CD14-positive monocyte (primary cell): Measurements from ENCODE around the gene PKP2. TPM values are rescaled to one million over a fixed set of nuclear protein-coding genes. Genes with fewer than 3 reads are reported as not detected.

ENCODE experiments used
- DNase-seq, 3 donors: peaks; one replicate each; pipeline ENCODE4 v3.0.0-alpha.2; 2011 to 2022
- H2AFZ ChIP-seq: 2 replicates; pipeline ENCODE4 v1.6.0; 2012; ENCODE audit warnings: mild to moderate bottlenecking, low read depth, low read length, inconsistent platforms; ENCODE audit not compliant: insufficient read depth, poor library complexity, severe bottlenecking
- H3K27ac ChIP-seq, 2 donors: 1 replicate in 1 of 2; 2 replicates in 1 of 2; pipeline ENCODE4 v1.5.1; 2012 to 2013; ENCODE audit warnings: low read length in 2 of 2, control low read depth in 1 of 2, inconsistent platforms in 1 of 2, low read depth in 1 of 2, mild to moderate bottlenecking in 1 of 2
- H3K27me3 ChIP-seq, 2 donors: one replicate each; pipeline versions ENCODE4 v1.6.0 to v1.6.1; 2011 to 2013; ENCODE audit warnings: low read length in 2 of 2; ENCODE audit not compliant: control insufficient read depth in 2 of 2, insufficient read depth in 2 of 2
- H3K36me3 ChIP-seq, 2 donors: replicated peaks in 1 of 2; 1 replicate in 1 of 2; 2 replicates in 1 of 2; pipeline versions ENCODE4 v1.5.1 to v1.6.1; 2012 to 2013; ENCODE audit warnings: low read length in 2 of 2, control low read depth in 1 of 2, inconsistent platforms in 1 of 2, mild to moderate bottlenecking in 1 of 2; ENCODE audit not compliant: insufficient read depth in 2 of 2, control insufficient read depth in 1 of 2
- H3K4me1 ChIP-seq, 2 donors: 1 replicate in 1 of 2; 2 replicates in 1 of 2; pipeline versions ENCODE4 v1.5.1 to v1.6.1; 2012 to 2013; ENCODE audit warnings: low read length in 2 of 2, control low read depth in 1 of 2, inconsistent platforms in 1 of 2, mild to moderate bottlenecking in 1 of 2, moderate library complexity in 1 of 2; ENCODE audit not compliant: insufficient read depth in 2 of 2, control insufficient read depth in 1 of 2
- H3K4me2 ChIP-seq: replicated peaks from 2 replicates; pipeline ENCODE3; 2012; ENCODE audit warnings: low read length, moderate library complexity, mild to moderate bottlenecking; ENCODE audit not compliant: poor library complexity, severe bottlenecking; ENCODE audit errors: extremely low read depth
- H3K4me3 ChIP-seq, 3 experiments: fragments of 200-600 bp in 1 of 3; sonication (generic) in 1 of 3; replicated peaks in 1 of 3; 1 replicate in 2 of 3; 2 replicates in 1 of 3; pipeline ENCODE4 v1.5.1; 2011 to 2013; ENCODE audit warnings: low read length in 3 of 3, mild to moderate bottlenecking in 3 of 3, control low read depth in 2 of 3, low read depth in 2 of 3, inconsistent platforms in 1 of 3, moderate library complexity in 1 of 3
- H3K79me2 ChIP-seq: 2 replicates; pipeline ENCODE4 v1.6.0; 2012; ENCODE audit warnings: mild to moderate bottlenecking, control low read depth, inconsistent platforms, low read length, moderate library complexity; ENCODE audit not compliant: insufficient read depth
- H3K9ac ChIP-seq: 2 replicates; pipeline ENCODE4 v1.6.0; 2017; ENCODE audit warnings: low read length, mild to moderate bottlenecking; ENCODE audit not compliant: insufficient read depth, poor library complexity, severe bottlenecking
- H3K9me3 ChIP-seq, 2 donors: replicated peaks in 1 of 2; 1 replicate in 1 of 2; 2 replicates in 1 of 2; pipeline versions ENCODE4 v1.5.1 to v1.6.1; 2012 to 2013; ENCODE audit warnings: low read length in 2 of 2, control low read depth in 1 of 2; ENCODE audit not compliant: control insufficient read depth in 1 of 2, insufficient read depth in 1 of 2
- H4K20me1 ChIP-seq: 2 replicates; pipeline ENCODE4 v1.6.0; 2012; ENCODE audit warnings: mild to moderate bottlenecking, low read length, control low read depth, moderate library complexity; ENCODE audit not compliant: insufficient read depth
- H3K27ac Mint-ChIP-seq, 7 donors: one replicate each; pipeline ENCODE4 v1.8.0; 2020; ENCODE audit warnings: mild to moderate bottlenecking in 7 of 7, mixed read lengths in 7 of 7, moderate library complexity in 6 of 7, inconsistent platforms in 2 of 7
- H3K27me3 Mint-ChIP-seq, 3 donors: one replicate each; pipeline ENCODE4 v1.8.0; 2021 to 2022; ENCODE audit warnings: low read depth in 3 of 3, mild to moderate bottlenecking in 3 of 3, mixed read lengths in 3 of 3, moderate library complexity in 3 of 3, inconsistent platforms in 1 of 3
- H3K36me3 Mint-ChIP-seq, 2 donors: one replicate each; pipeline ENCODE4 v1.8.0; 2020; ENCODE audit warnings: mixed read lengths in 2 of 2, inconsistent platforms in 1 of 2, mild to moderate bottlenecking in 1 of 2
- H3K4me1 Mint-ChIP-seq: one replicate; pipeline ENCODE4 v1.8.0; 2020; ENCODE audit warnings: mild to moderate bottlenecking, mixed read lengths
- H3K4me3 Mint-ChIP-seq, 2 donors: one replicate each; pipeline ENCODE4 v1.8.0; 2020; ENCODE audit warnings: mild to moderate bottlenecking in 2 of 2, mixed read lengths in 2 of 2, moderate library complexity in 1 of 2
- H3K9me3 Mint-ChIP-seq, 7 donors: one replicate each; pipeline ENCODE4 v1.8.0; 2020 to 2022; ENCODE audit warnings: mixed read lengths in 7 of 7, mild to moderate bottlenecking in 6 of 7, moderate library complexity in 6 of 7, inconsistent platforms in 2 of 7
- CTCF ChIP-seq: fragments of 200-600 bp; IDR thresholded peaks from one replicate; pipeline ENCODE4 v1.8.0; 2022; ENCODE audit warnings: antibody characterized with exemption, mild to moderate bottlenecking
- WGBS: methylation state at CpG from one replicate; pipeline ENCODE4 v1.1.5; 2013; ENCODE audit warnings: missing lambda C conversion rate; ENCODE audit not compliant: insufficient coverage; 5-methylcytosine and 5-hydroxymethylcytosine counted together
- intact Hi-C, 2 donors: fragments of 100-400 bp; cut with micrococcal nuclease; formaldehyde crosslinking; loops; one replicate each; pipeline versions ENCODE4 v1.15.0 to v1.15.1; 2023
- polyA plus RNA-seq, 3 donors: library from polyadenylated mRNA; depleted of rRNA in 1 of 3; unstranded in 2 of 3; stranded (reverse) in 1 of 3; fragments of 300-500 nt in 2 of 3; fragments of >200 nt in 1 of 3; fragmentation: Illumina TruSeq in 2 of 3; gene quantifications; 1 replicate in 2 of 3; 2 replicates in 1 of 3; pipeline ENCODE4 v1.2.3, GENCODE V29; 2012 to 2021

The PKP2 gene
- polyA plus RNA-seq, 3 donors, result 0.95 to 3.1 (median 2.9) TPM

DNA sequence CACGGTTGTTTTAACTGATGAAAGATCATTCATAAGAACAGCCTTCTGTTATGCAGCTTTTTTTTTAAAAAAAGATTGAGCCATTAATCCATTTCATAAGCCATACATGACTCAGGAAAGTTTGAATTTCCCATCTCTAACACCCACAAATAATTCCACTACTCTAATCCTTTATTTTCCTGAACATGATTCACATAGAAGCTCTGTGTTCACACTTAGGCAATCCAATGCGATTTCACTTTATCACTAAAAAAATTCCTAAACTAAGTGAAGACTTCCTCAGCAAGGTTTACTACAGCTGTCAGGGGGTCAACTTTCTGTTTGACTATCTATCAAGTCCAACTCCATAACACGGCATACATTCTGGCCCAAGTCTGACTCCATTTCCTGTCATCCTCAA, 25.9 kb downstream of the PKP2 start:
- Mint-ChIP-seq H3K9me3 (peaks cover 0 to 2% (median 0%) of the 10 kb centered on the region in 7 donors), H3K27ac (peak overlapping the region in 2 of 7 donors; percentile 3 to 52), H3K4me3 (no peak overlapping the region), H3K4me1 (peaks cover 2% of the 10 kb centered on the region), H3K36me3 (peaks cover 0 to 4% of the 10 kb centered on the region in 2 donors), H3K27me3 (no peaks in the 10 kb centered on the region)
- Histone ChIP-seq H3K4me3 (no peak overlapping the region), H3K4me2 (no peak overlapping the region), H3K27me3 (no peaks in the 10 kb centered on the region), H3K9me3 (no peaks in the 10 kb centered on the region), H3K4me1 (no peaks in the 10 kb centered on the region), H3K27ac (no peak overlapping the region), H2AFZ (no peak overlapping the region), H3K36me3 (no peaks in the 10 kb centered on the region), H4K20me1 (no peaks in the 10 kb centered on the region), H3K79me2 (no peaks in the 10 kb centered on the region), H3K9ac (no peak overlapping the region)
- no peak for DNase-seq
- 93% methylated on average over 3 of the region's 3 CpGs for WGBS
- intact Hi-C loops, result no loop called here
- TF ChIP-seq CTCF, result no peak

DNA sequence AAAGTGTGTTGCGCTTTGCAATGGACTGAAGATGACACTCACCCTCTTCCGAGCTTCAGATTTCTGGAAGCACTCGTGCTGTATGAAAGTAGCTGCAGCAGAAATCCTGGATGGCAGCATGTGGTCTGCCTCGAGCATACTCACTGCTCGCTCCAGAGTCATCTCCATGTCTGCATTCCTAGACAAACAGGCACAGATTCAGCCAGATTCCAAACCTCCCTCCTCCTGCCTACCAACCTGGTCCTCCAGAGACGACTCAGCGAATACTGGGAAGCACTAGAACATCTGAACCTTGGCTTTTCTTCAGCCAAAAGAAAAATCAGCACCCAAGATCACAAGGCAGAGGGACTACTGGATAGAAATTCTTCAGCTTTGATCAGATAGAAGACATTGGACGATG, 27.7 kb downstream of the PKP2 start:
- H3K27ac Mint-ChIP-seq, result peak overlapping the region in 1 of 7 donors; percentile 11

More for the DNA sequence above, 27.7 kb downstream of the PKP2 start:
- Histone ChIP-seq H3K27ac (no peak overlapping the region), H3K9me3 (no peaks in the 10 kb centered on the region), H3K4me3 (no peak overlapping the region), H4K20me1 (no peaks in the 10 kb centered on the region), H3K27me3 (no peaks in the 10 kb centered on the region), H3K4me2 (no peak overlapping the region), H3K36me3 (no peaks in the 10 kb centered on the region), H2AFZ (no peak overlapping the region), H3K9ac (no peak overlapping the region), H3K4me1 (no peaks in the 10 kb centered on the region), H3K79me2 (no peaks in the 10 kb centered on the region)
- DNase-seq, result no peak
- no peak for TF ChIP-seq CTCF
- intact Hi-C loops, result no loop called here
- no peaks in the 10 kb centered on the region for H3K27me3 Mint-ChIP-seq
- 97% methylated on average over 6 of the region's 8 CpGs for WGBS
- no peaks in the 10 kb centered on the region for H3K4me1 Mint-ChIP-seq
- peaks cover 0 to 4% of the 10 kb centered on the region in 2 donors for H3K36me3 Mint-ChIP-seq
- no peak overlapping the region for H3K4me3 Mint-ChIP-seq
- peaks cover 0 to 3% (median 0%) of the 10 kb centered on the region in 7 donors for H3K9me3 Mint-ChIP-seq
